ENCODE data around the gene RPS17.

DNA sequence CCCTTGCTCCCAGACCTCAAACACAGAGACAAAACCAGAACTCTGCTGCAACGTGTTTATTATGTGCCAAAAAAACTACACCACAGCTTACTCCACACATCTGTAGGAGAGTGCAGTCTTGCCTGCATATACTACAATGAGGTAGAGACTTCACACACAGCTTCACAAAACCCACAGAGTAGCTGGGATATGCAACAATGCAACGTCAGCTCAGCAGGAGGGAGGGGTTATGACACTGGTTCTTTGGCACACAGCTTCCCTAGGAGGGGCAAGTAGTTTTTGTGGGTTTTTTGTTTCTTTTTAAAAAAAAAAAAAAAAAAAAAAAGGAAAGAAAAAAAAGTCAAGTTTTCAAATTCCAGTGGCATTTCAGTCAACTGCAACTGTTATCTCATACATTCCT, 2.9 kb upstream of the RPS17 start:
- TF ChIP-seq, protein P1, sequence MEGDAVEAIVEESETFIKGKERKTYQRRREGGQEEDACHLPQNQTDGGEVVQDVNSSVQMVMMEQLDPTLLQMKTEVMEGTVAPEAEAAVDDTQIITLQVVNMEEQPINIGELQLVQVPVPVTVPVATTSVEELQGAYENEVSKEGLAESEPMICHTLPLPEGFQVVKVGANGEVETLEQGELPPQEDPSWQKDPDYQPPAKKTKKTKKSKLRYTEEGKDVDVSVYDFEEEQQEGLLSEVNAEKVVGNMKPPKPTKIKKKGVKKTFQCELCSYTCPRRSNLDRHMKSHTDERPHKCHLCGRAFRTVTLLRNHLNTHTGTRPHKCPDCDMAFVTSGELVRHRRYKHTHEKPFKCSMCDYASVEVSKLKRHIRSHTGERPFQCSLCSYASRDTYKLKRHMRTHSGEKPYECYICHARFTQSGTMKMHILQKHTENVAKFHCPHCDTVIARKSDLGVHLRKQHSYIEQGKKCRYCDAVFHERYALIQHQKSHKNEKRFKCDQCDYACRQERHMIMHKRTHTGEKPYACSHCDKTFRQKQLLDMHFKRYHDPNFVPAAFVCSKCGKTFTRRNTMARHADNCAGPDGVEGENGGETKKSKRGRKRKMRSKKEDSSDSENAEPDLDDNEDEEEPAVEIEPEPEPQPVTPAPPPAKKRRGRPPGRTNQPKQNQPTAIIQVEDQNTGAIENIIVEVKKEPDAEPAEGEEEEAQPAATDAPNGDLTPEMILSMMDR (IDR thresholded peaks at IDR 0.05), result no peak
- TF ChIP-seq POLR2A (IDR thresholded peaks at IDR 0.05), result no peak
